Left hindlimb (tissue), 1 donor: Measurements from ENCODE around the gene SPATA17.
"Not testable (repeated sequence)": the region's sequence is repeated elsewhere in the genome, so short reads cannot be mapped to it uniquely, and the experiment has no call there.

Experiments
- DNase-seq: peaks from one replicate; pipeline ENCODE4 v3.0.0-alpha.2; 2018

Gene SPATA17, protein sequence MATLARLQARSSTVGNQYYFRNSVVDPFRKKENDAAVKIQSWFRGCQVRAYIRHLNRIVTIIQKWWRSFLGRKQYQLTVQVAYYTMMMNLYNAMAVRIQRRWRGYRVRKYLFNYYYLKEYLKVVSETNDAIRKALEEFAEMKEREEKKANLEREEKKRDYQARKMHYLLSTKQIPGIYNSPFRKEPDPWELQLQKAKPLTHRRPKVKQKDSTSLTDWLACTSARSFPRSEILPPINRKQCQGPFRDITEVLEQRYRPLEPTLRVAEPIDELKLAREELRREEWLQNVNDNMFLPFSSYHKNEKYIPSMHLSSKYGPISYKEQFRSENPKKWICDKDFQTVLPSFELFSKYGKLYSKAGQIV

DNA sequence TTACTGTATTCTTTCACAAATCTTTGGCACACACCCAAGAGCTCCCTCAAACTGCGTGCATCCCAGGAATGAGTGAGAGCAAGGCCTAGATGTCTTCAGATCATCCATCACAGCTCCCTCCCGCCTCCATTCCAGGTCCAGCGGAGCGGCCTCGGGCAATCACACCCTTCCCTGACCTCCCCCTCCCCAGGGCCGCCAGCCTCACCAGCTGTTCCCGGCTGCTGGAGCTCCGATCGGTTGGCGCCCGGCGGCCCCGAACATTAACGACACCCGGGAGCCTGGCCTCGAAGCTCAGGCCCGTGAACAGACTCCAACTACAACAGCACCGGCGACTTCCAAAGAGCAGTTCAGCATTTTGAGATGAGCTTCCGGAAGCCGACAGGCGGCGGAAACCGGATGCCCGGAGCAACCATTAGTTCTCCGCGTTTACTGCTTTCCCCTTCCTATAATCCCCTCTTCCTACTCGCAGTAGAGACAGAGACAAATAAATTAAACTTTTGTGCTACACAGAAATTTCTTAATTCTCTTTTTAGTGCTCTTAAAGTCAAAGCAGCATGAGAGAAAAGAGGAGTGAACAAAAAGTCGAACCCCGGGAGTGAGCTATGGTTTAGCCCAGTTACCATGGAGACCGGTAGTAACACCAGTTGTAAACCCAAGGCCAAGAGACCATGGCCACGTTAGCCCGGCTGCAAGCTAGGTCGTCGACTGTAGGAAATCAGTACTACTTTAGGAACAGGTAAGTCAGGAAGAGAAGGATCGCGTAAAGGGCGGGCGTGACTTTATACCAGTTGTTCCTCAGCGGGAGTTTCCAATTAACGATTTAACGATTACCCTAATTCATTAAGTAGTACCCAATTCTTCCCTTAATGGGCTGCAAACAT, at the start of gene SPATA17, which contains the start of gene GPATCH2:
Gene SPATA17, plus strand, starts transcription at position 634 of the 881 bp plus-strand sequence. Its CDS starts 35 bp downstream, at position 669.
Gene GPATCH2, minus strand, starts transcription at position 380 of the 881 bp plus-strand sequence. Its CDS starts 119 bp downstream, at position 261.
- DNase-seq: peak; percentile 89

DNA sequence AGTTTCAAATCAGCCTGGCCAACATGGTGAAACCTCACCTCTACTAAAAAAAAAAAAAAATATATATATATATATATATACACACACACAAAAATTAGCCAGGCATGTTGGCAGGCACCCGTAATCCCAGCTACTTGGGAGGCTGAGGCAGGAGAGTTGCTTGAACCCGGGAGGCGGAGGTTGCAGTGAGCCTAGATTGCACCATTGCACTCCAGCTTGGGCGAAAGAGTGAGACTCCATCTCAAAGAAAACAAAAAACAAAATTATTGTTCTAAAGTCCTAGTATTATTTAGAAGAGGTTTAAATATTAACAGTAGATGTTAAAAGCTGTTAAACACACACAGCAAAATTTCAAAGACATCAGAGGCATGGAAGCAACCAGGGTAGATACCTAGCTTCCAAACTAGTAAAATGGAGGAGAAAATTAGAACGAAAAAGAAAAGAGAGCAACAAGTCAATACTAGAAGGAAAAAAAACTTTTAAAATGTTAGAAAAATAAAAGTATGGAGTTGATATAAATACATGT, 46.8 kb upstream of the SPATA17 start:
- DNase-seq: not testable (repeated sequence)

DNA sequence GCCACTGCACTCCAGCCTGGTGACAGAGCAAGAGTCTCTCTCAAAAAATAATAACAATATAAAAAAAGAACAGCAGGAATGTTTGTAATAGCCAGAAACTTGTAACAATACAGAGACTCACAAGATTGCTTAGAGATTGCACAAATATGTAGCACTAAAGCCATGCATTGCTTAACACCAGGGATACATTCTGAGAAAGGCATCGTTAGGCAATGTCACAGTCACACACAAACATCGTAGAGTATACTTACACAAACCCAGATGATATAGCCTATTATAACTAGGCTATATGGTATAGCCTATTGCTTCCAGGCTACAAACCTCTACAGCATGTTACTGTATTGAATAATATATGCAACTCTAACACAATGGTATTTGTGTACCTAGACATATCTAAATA, 45.6 kb upstream of the SPATA17 start:
- DNase-seq: no peak

DNA sequence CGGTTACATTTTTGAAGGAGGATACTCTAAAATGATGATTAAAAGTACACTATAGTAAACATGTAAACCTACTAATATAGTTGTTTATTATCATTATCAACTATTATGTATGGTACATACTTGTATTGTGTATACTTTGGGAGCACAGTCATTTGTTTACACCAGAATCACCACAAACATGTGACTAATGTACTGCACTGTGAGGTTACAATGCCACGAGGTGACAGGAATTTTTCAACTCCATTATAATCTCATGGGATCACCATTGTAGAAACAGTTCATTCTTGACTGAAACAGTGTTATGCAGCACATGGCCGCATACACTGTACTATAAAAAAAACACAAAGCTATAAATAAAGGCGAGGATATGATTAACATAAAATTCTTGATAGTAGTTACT, 44.6 kb upstream of the SPATA17 start:
- DNase-seq: no peak

DNA sequence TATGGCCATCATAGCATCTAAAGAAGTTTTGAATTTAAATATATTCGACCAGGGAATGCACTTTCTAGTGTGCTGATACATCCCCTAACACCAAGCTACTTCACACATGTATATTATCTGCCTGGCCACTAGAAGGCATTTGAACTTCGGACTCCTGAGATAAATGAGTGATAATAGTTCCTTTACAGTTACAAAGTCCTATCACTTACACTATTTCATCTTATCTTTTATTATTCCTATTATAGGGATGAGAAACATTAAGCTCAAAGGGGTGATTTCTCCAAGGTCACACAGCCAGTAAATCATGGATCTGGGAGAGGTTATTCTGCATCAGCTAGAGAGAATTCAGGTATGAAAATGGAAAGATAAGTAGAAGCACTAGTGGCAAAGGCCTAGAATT, 40.5 kb upstream of the SPATA17 start:
- DNase-seq: no peak

DNA sequence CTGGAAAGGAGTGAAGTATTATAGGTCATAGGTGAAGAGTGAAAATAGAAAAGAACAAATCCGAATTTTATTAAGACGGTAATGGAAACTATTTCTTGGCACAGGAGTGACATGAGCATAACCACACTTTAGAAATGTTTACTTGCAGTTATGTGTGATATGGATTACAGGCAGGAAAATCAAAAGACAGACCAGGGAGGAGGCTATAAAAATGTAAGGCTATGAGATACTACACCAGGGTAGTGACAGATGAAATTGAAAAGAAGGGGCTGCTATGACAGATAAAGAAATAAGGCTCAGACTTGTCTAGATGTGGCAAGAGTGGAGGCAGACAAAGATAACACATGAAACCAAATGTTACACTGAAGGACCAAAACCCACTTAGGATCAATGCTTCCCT, 32.0 kb upstream of the SPATA17 start:
- no peak for DNase-seq

DNA sequence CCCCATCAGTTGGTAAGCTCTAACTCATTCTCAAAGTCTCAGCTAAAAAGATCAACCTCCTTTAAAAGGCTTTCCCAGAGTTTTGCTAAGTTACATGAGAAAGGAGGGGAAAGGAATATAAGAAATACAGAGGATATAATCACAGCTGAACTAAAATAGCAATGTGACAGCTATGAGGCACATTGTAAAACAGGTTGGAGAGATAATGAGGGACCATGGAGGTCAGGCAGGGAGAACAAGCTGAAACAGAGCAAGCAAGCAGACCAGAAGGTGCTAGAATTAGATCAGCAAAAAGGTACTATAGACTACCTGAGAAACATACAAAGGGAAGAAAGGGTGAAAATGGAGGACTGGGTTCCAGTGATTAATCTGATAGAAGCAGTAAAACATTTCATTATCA, 28.8 kb upstream of the SPATA17 start:
- DNase-seq: no peak

DNA sequence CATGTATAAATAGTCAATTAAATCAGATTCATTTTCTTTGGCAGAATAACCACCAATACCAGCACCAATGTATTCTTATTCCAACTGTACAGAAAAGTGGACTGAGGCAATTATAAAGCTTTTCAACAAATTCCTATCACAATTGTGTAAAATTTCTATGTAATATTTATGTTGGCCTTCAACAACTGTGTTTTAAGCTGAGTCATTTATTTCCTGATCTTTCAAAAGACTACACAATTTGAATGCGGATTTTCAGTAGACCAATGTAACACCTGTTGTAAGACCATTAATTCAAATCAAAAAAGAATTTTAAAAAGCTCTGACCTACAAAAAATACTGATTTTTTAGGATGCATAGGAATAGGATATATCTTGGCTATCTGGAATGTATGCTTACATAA, 25.8 kb upstream of the SPATA17 start:
- no peak for DNase-seq

DNA sequence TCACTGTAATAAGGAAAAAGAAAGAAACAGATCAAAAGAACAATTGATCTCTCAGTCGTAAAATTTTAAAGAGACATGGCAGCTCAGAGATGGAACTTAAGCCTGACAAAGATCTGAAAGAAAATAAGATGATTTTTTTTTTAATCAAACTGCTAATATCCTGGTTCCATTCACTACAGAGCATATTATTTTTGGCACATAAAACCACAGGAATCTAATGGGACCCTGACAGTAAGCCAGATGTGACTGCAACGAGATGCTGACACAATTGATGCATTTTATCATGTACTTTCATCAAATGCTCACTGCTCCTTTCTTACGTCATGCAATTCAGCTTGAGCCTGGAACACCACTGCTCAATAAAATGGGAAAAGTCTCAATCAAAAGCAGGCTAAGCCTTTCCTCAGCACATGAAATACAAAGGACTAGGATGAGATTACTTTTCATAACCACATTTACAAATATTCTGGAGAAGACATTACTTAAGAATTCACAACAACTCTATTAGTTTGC, 16.9 kb upstream of the SPATA17 start:
- no peak for DNase-seq

DNA sequence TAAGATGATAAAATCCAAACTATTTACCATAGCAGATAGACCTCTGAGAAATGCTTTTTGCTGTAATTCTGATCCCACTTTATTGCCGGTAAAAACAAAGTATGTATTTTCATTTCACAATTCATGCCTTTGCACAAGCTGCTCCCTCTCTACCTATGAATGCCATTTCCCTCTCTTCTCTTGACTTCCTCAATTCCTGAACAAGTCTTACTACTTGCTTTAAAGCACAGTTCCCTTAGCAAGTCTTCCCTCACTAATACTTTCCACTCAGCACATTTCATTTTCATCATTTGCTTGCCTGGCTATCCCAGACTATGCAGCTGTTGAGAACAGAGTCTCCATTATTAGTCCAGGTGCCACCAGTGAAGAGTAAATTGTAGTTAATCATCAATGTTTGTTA, 14.0 kb upstream of the SPATA17 start:
- DNase-seq: no peak

DNA sequence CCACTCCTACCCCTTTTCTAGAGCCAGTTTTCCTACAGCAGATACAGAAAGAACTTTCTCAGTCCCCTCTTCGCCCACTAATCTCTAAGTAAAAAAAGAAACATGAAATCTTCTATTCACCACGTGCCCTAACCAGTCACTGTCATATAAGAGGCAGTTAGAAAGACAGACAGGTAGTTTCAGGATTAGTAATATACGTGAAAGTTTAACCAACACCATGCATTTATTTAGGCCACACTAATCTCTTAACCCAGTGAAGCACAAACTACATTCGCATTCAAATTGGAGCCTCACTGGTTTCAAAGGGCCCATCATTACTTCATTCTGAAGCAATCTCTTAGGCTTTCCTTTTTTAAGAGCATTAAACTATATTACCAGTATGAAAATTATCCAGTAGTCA, 10.3 kb upstream of the SPATA17 start:
- DNase-seq: no peak

DNA sequence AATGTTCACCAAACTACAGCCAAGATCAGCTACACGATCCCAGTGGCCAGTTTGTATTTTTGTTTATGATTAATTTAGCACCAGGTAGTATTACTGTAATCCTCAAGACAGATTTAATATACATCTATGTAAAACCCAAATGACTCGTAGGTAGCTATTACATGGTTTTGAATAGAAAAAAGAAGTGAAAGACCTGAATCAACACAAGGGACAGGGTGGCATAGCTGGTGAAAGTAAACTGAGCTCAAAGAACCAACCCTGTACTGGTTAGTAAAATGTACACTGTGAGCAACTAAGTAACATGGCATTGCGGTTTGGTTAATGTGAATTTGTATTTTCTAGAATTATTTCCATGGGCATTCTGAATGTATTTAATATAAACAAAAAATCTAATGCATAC, 9.1 kb upstream of the SPATA17 start:
- DNase-seq: no peak

DNA sequence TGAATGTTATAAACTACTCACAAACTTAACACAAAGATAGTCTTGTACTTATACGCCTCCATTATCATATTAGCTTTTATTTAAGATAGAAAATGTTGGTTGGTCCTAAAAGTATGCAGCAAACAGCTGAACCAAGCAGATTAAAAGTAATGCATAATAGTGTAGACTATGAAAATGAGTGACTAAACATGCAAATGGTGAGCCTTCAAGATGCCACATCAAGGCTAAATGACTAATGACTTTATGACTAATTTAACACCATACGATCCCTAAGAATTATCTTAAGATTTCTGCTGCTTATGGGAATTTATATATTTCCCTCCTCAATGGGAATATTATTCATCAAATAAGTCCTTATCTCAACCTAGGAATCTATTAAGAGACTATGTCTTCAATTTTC, 4.8 kb upstream of the SPATA17 start:
- no peak for DNase-seq

DNA sequence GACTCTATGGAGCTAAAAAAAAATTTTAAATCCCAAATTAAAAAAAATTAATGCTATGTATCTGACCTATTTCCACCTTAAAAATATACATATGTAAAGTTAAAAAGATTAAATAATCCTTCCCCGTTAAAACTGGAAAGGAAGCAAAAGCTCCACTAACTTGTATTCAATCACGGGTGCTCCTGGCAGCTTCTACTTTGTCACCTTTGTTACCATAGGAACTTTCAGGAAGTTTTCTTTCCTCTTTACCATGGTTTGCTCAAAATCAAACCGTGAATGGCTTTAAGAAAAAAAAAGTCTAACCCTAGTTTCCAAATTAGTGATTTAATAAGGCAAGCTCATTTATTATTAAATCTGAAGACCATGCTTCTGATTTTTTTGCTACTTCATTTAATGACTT, 3.7 kb upstream of the SPATA17 start:
- DNase-seq: no peak

DNA sequence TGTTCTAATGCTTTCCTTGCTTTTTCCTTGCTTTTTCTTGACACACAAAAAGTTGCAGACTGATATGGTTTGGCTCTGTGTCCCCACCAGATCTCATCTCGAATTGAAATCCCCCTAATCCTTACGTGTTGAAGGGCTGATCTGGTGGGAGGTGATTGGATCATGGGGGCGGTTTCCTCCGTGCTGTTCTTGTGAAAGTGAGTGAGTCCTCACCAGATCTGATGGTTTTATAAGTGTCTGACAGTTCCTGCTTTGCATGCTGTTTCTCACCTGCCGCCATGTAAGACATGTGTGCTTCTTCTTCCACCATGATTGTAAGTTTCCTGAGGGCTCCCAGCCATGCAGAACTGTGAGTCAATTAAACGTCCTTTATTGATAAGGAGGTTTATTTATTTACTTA, 11.3 kb downstream of the SPATA17 start:
- no peak for DNase-seq

DNA sequence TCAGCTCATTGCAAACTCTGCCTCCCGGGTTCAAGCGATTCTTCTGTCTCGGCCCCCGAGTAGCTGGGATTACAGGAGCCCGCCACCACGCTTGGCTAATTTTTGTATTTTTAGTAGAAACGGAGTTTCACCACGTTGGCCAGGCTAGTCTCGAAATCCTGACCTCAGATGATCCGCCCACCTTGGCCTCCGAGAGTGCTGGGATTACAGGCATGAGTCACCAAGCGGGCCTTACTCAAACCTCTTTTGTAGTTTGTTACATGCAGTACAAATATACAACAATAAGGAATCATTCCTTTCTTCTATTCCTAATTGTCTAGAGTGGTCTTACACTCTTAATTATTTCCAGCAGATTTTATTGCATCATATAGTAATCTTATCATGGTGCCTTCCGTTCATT, 16.6 kb downstream of the SPATA17 start:
- DNase-seq: no peak

DNA sequence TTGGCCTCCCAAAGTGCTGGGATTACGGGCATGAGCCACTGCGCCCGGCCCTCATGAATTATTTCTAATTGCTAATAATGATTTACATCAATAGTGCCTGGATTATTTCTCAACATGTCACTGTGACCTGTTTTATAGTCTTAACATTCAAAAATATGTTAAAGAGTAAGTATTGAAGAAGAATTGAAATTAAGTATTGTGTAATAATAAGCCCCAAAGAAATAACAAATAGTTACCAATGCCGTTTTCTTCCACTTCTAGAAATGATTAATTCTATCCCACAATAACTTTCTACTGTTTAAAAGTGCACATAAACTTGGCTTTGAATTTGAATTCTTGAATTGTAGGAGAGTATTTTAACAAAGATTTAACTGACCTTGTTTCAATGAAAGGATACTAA, 19.5 kb downstream of the SPATA17 start:
- no peak for DNase-seq

DNA sequence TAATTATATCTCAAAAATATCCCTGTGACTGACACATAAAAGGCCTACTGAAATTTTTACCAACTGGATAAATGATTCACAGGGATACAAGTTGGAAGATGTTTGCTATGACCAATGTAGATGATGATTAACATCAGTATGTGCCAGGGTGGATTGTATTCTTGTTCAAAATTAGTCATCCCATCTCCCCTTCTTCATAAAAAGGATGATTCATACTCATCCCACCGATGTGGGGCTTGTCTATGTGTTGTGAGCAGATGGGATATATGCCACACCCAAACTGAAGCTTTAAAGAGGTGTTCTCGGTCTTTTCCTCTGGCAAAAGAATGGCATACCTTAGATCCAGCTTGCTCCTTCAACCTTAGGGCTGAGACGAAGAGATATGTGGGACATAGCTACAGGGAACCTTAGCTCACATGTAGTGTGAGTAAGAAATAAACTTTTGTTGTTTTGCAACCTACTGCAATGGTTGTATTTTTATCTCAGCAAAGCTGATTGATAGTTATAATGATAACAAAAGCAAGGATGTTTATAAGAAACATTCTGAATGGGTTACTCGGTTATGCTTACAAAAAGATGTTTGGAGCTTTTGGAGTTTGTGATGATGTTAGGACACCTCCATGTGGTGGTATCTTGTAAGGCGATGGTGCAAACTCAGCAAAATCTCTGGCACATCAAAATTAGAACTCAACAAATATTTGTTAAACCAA, 29.4 kb downstream of the SPATA17 start:
- no peak for DNase-seq

DNA sequence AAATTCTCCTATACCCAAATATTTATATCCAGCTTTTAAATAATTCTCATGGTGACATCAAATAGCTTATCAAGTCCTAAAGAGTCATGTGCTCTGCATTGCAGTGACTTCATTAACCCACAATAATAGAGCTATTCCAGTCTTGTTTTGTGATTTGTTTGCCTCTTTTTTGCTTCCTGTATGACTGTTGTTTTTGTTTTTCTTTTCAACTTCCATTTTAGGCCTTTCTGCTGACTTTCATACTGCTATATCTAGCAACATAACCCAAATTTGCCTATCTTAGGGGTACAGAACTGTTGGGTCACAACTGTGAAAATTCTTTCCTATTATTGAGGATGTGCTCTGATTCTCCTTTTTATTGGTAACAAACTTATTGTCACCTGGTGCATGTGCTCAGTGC, 30.3 kb downstream of the SPATA17 start:
- no peak for DNase-seq

DNA sequence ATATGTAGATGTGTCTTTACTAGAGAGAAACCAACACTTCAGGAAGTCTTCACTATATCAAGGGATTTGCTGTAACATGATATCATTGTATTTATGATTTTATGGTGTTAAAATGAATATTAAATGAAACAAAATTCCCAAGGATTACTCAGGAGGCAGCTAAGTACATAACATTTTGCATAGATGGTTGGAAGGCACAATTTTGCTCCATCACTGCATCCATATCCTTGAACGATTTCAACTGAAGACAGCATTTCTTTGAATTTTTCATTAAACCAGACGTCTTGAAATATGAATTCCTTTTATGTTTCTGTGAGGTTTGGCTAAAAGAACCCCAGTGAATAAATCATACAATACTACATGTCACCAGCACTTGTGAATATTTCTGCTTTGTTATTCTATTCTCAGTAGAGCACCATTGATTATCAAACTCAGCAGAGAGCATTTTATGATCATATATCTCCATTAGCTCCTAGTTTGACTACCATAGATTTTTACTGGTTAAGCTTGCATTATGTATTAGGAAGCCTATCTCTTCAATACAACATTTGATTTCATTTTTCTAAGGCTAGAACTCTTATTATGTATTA, 37.3 kb downstream of the SPATA17 start:
- DNase-seq: no peak

DNA sequence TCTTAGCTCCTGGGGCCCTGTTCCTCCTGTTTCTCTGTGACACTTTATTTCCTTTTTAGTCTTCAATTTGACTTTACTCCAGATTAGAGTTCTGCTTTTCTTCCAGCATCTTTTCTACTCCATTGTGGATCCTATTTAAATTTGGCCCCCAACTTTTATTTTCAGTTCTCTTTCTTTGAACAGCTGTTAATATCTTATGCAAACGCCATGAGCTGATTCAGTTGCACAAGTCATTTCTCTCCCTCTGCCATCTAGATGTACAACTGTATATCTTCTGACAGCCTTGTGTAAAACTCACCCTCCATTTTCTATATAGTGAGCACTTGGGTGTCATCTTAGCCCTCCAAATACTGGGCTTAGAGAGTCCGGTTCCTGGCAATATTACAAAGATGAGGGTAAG, 42.2 kb downstream of the SPATA17 start:
- DNase-seq: no peak

DNA sequence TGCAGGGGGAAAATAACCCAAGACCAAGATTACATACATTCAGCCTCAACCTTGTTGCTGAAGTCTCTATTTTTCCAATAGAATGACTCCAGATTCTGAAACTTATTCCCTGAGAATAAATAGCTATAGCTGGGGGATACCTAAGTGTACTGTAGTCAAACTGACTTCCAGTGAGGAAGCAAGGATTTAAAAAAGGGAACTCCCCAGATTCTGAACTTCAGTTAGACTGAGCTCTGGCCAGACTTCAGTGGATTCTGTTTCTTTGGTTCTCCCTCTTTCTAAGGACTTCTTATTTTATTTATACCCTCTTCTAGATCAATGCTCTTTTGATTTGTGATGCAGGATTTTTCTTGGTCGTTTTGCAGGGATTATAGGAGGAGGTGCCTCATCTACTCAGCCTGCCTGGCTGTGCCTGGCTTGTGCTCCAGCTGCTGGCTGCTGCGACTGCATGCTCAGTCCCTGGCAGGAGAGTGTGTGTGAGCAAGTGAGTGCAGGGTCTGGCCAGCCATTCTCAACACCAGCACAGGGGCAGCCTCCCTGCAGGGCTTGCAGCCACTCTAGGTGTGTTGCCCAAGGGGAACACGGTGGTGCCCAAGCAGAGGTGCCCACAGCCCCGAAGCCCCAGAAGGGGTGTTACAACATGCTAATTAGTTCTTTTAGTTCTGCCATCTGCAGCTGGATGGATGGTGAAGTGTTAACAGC, 43.0 kb downstream of the SPATA17 start:
- DNase-seq: no peak
